ENCODE measurements around the gene C1QTNF6. TPM values are rescaled to one million over a fixed set of nuclear protein-coding genes. Genes with fewer than 3 reads are reported as not detected.

The C1QTNF6 gene
- total and polyA plus RNA-seq, 2 experiments from 2014 or later, result 1.7 to 2.3 TPM

GRCh38 chr22:37229805-37230672, 42.0 kb upstream of the C1QTNF6 start:
- no peak overlapping the region for H3K27ac Mint-ChIP-seq
- DNase-seq (ENCODE audit: low spot score), result no peak
- no peak for ATAC-seq

More at GRCh38 chr22:37229805-37230672, 42.0 kb upstream of the C1QTNF6 start:
- H3K4me3 ChIP-seq, result no peak overlapping the region
- Mint-ChIP-seq H3K27me3 (ENCODE audit: insufficient read depth, low read depth, poor library complexity) (peaks cover 12% of the 10 kb centered on the region), H3K9me3 (no peaks in the 10 kb centered on the region), H3K4me1 (peaks cover 5% of the 10 kb centered on the region; the same call in 1 of the 3 replicates), H3K36me3 (ENCODE audit: low read depth) (no peaks in the 10 kb centered on the region), H3K4me3 (no peak overlapping the region)
- H2AFZ ChIP-seq, result no peak overlapping the region
- no peaks in the 10 kb centered on the region for H3K79me2 ChIP-seq (replicated peaks; ENCODE audit: insufficient read depth)
- H3K4me1 ChIP-seq (ENCODE audit: insufficient read depth), result no peaks in the 10 kb centered on the region
- no peak overlapping the region for H3K4me2 ChIP-seq
- no peaks in the 10 kb centered on the region for H3K36me3 ChIP-seq (ENCODE audit: insufficient read depth)
- no peaks in the 10 kb centered on the region for H3K9me2 ChIP-seq (ENCODE audit: insufficient read depth)
- H3K27ac ChIP-seq (ENCODE audit: low read depth), result no peak overlapping the region
- TF ChIP-seq STAT1 (IDR thresholded peaks at IDR 0.05; ENCODE audit: unreplicated experiment) (no peak), ZNF462 (CRISPR knock-in tag; IDR thresholded peaks at IDR 0.05) (no peak), CTCF (conservative IDR thresholded peaks at IDR 0.05; ENCODE audit: low read depth in 2 of 2) (no peak), NANOG (IDR thresholded peaks at IDR 0.05; ENCODE audit: borderline replicate concordance) (no peak), ZNF114 (CRISPR knock-in tag; IDR thresholded peaks at IDR 0.05) (no peak), REST (IDR thresholded peaks at IDR 0.05; ENCODE audit: unreplicated experiment) (no peak), CREB1 (CRISPR knock-in tag; IDR thresholded peaks at IDR 0.05; ENCODE audit: low read depth) (no peak), POLR2AphosphoS5 (IDR thresholded peaks at IDR 0.05; ENCODE audit: low read depth) (no peak), ETS1 (IDR thresholded peaks at IDR 0.05) (no peak), EZH2 (IDR thresholded peaks at IDR 0.05; ENCODE audit: low read depth, unreplicated experiment) (no peak), EZH2phosphoT487 (IDR thresholded peaks at IDR 0.05; ENCODE audit: unreplicated experiment) (no peak), JUNB (IDR thresholded peaks at IDR 0.05; ENCODE audit: unreplicated experiment) (no peak), ZNF331 (CRISPR knock-in tag; IDR thresholded peaks at IDR 0.05; ENCODE audit: low read depth) (no peak)
- no peaks in the 10 kb centered on the region for H3F3A ChIP-seq (replicated peaks; ENCODE audit: low read depth)
- no peaks in the 10 kb centered on the region for H4K20me1 ChIP-seq (replicated peaks; ENCODE audit: insufficient read depth)
- no peaks in the 10 kb centered on the region for H3K27me3 ChIP-seq (ENCODE audit: insufficient read depth)
